Hematopoietic multipotent progenitor cell treated with erythropoietin and hydrocortisone succinate and interleukin-3 and kit ligand, for 15 days (in vitro differentiated cells): ENCODE data around the gene MAFF.

Source experiments
- DNase-seq: peaks from one replicate; pipeline ENCODE4 v3.0.0-alpha.2; 2015; ENCODE audit warnings: low spot score

The MAFF gene

GRCh38 chr22:38248280-38248679 is 46.5 kb downstream of the MAFF start:
- DNase-seq, result no peak

GRCh38 chr22:38249301-38249700 is 47.5 kb downstream of the MAFF start:
- no peak for DNase-seq

- no peak for DNase-seq
Measured at GRCh38 chr22:38249803-38250642, 48.2 kb downstream of the MAFF start.

- no peak for DNase-seq
Measured at GRCh38 chr22:38250643-38251340, 49.0 kb downstream of the MAFF start.

GRCh38 chr22:38251341-38251692 is 49.5 kb downstream of the MAFF start:
- DNase-seq, result no peak

GRCh38 chr22:38255697-38256096 is 53.9 kb downstream of the MAFF start:
- DNase-seq, result no peak

GRCh38 chr22:38257181-38257580 is 55.4 kb downstream of the MAFF start:
- no peak for DNase-seq

GRCh38 chr22:38257650-38258250 is 56.0 kb downstream of the MAFF start:
- no peak for DNase-seq

- no peak for DNase-seq
Measured at GRCh38 chr22:38258895-38259294, 57.1 kb downstream of the MAFF start.

GRCh38 chr22:38259370-38259769 is 57.6 kb downstream of the MAFF start:
- no peak for DNase-seq

GRCh38 chr22:38260761-38261681 is 59.2 kb downstream of the MAFF start:
- DNase-seq, result no peak

GRCh38 chr22:38262051-38262795 is 60.4 kb downstream of the MAFF start:
- DNase-seq, result peak; percentile 43

GRCh38 chr22:38264322-38264843 is 62.6 kb downstream of the MAFF start:
- no peak for DNase-seq
